Upper lobe of left lung (tissue), 6 donors: Measurements from ENCODE around the gene NAV2. TPM values are rescaled to one million over a fixed set of nuclear protein-coding genes. Genes with fewer than 3 reads are reported as not detected.

Experiments
- ATAC-seq, 2 donors: fragments of 200-7000 bp; cut with Tn5 transposase; one replicate each; pipeline ENCODE4 v1.9.1; 2022; ENCODE audit warnings: mild to moderate bottlenecking in 2 of 2, moderate library complexity in 2 of 2; ENCODE audit not compliant: low FRiP score in 2 of 2
- DNase-seq, 2 donors: peaks; one replicate each; pipeline ENCODE4 v3.0.0-alpha.2; 2019 to 2020
- H3K27ac ChIP-seq, 4 donors: fragments of 200-600 bp; sonication (generic); one replicate each; pipeline ENCODE4 v1.5.1; 2016 to 2019
- H3K27me3 ChIP-seq, 4 donors: fragments of 200-600 bp; sonication (generic); one replicate each; pipeline ENCODE4 v1.5.1; 2017 to 2019
- H3K36me3 ChIP-seq, 4 donors: fragments of 200-600 bp; sonication (generic); one replicate each; pipeline ENCODE4 v1.5.1; 2016 to 2019
- H3K4me1 ChIP-seq, 4 donors: fragments of 200-600 bp; sonication (generic); one replicate each; pipeline ENCODE4 v1.5.1; 2018 to 2019
- H3K4me3 ChIP-seq, 4 donors: fragments of 200-600 bp; sonication (generic); one replicate each; pipeline ENCODE4 v1.5.1; 2017 to 2019; ENCODE audit warnings: mild to moderate bottlenecking in 2 of 4, moderate library complexity in 1 of 4
- H3K9me3 ChIP-seq, 4 donors: fragments of 200-600 bp; sonication (generic); one replicate each; pipeline ENCODE4 v1.5.1; 2018 to 2019
- CTCF ChIP-seq, 6 experiments: fragments of 450-650 bp in 4 of 6; fragments of 200-600 bp in 2 of 6; sonication (generic) in 2 of 6; IDR thresholded peaks; one replicate each; pipeline ENCODE4 v1.5.1; 2016 to 2019; ENCODE audit warnings: antibody characterized with exemption in 6 of 6
- EP300 ChIP-seq, 4 donors: sonication (generic); formaldehyde crosslinking; IDR thresholded peaks; one replicate each; pipeline ENCODE4 v1.5.1; 2017; ENCODE audit warnings: antibody characterized with exemption in 4 of 4, control low read depth in 2 of 4
- POLR2A ChIP-seq, 4 donors: fragments of 450-650 bp; IDR thresholded peaks; one replicate each; pipeline ENCODE4 v1.5.1; 2016 to 2017; ENCODE audit warnings: antibody characterized with exemption in 4 of 4, mild to moderate bottlenecking in 2 of 4
- POLR2AphosphoS5 ChIP-seq, 2 donors: sonication (generic); formaldehyde crosslinking; IDR thresholded peaks; one replicate each; pipeline ENCODE4 v1.5.1; 2017; ENCODE audit warnings: antibody characterized with exemption in 2 of 2
- WGBS, 2 donors: methylation state at CpG; one replicate each; pipeline ENCODE4 v1.1.5; 2017 to 2018; 5-methylcytosine and 5-hydroxymethylcytosine counted together
- total RNA-seq, 6 donors: library from RNA; depleted of rRNA in 4 of 6; stranded (reverse); fragments of >200 nt in 4 of 6; gene quantifications; one replicate each; pipeline versions ENCODE4 v1.1.0 to v1.2.1, GENCODE V29; 2016 to 2021
- donor health status: DM: no; HTN: no; CAD: no; lungs with moderate emphysema.
- donor health status: DM: no; HTN: yes; CAD: no; lungs with severe emphysema.

Gene NAV2
- total RNA-seq, 6 donors from 2014 or later: 40.5 to 61.4 (median 52.3) TPM

GRCh38 chr11:19808076-19808911, 95.7 kb downstream of the NAV2 start:
- ATAC-seq (no peak), DNase-seq (no peak)
- H3K27ac ChIP-seq: no peak overlapping the region
- H3K9me3 ChIP-seq: no peaks in the 10 kb centered on the region
- TF ChIP-seq EP300 (IDR thresholded peaks at IDR 0.05) (no peak), CTCF (IDR thresholded peaks at IDR 0.05) (no peak), POLR2AphosphoS5 (IDR thresholded peaks at IDR 0.05) (no peak)
- H3K4me3 ChIP-seq: no peak overlapping the region
- no peaks in the 10 kb centered on the region for H3K27me3 ChIP-seq
- H3K36me3 ChIP-seq: no peaks in the 10 kb centered on the region
- H3K4me1 ChIP-seq: peaks cover 2 to 20% (median 9%) of the 10 kb centered on the region in 4 donors
- 94 to 95% methylated on average over 1 of the region's 1 CpG for WGBS, 2 donors

- Histone ChIP-seq H3K27me3 (no peaks in the 10 kb centered on the region), H3K36me3 (no peaks in the 10 kb centered on the region), H3K9me3 (no peaks in the 10 kb centered on the region), H3K4me3 (no peak overlapping the region), H3K27ac (no peak overlapping the region), H3K4me1 (peaks cover 0 to 13% (median 6%) of the 10 kb centered on the region in 4 donors)
- ATAC-seq (no peak), DNase-seq (no peak)
- no peak for TF ChIP-seq EP300 (IDR thresholded peaks at IDR 0.05)
- no peak for TF ChIP-seq POLR2AphosphoS5 (IDR thresholded peaks at IDR 0.05)
- TF ChIP-seq CTCF (IDR thresholded peaks at IDR 0.05): no peak
- no peak for TF ChIP-seq POLR2A (IDR thresholded peaks at IDR 0.05)
- WGBS, 2 donors: 79 to 82% methylated on average over 4 of the region's 4 CpGs
Observed at GRCh38 chr11:19810852-19811251, 98.2 kb downstream of the NAV2 start.

DNA sequence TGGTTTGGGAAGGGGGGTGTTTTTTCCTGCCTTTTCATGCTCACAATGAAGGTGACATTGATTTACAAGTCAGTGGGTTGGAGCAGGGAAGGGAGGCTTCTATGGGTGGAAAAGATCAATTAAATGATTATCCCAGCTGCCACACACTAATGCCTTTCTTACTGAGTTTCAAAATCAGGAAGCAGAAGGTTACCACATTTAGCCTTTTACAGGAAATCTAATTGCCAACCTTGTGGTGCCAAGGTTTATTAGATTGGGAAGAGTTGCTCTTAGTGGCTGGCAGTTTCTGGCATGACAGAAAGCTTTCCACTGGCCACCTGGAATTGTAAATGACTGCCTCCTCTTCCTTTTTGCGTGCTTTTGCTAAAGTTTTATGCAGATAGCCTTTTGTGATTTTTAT, 98.7 kb downstream of the NAV2 start:
- Histone ChIP-seq H3K4me3 (no peak overlapping the region), H3K27me3 (no peaks in the 10 kb centered on the region), H3K4me1 (peaks cover 0 to 17% (median 10%) of the 10 kb centered on the region in 4 donors), H3K36me3 (no peaks in the 10 kb centered on the region), H3K9me3 (no peaks in the 10 kb centered on the region), H3K27ac (no peak overlapping the region)
- TF ChIP-seq POLR2A (IDR thresholded peaks at IDR 0.05): no peak
- TF ChIP-seq CTCF (IDR thresholded peaks at IDR 0.05): no peak
- no peak for TF ChIP-seq EP300 (IDR thresholded peaks at IDR 0.05)
- no peak for TF ChIP-seq POLR2AphosphoS5 (IDR thresholded peaks at IDR 0.05)
- DNase-seq: no peak
- 70 to 81% methylated on average over 1 of the region's 1 CpG for WGBS, 2 donors
- no peak for ATAC-seq

DNA sequence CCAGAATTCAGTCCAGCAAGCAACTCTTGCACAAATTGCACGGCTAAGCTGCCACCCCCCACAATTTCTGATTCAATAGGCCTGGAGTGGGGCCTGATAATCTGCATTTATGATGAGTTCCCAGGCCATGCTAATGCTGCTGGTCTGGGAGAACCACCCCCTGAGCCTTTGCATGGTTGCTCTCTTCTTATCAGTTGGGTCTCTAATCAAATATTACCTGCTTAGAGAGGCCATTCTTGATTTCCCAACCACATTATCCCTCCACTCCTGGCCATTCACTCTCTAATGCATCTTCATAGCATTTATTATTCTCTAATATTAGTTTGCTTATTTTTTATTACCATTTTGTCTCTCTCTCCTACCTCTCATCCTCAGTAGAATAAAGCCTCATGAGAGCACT, 99.5 kb downstream of the NAV2 start:
- ATAC-seq (no peak), DNase-seq (no peak)
- H3K27me3 ChIP-seq: no peaks in the 10 kb centered on the region
- TF ChIP-seq POLR2A (IDR thresholded peaks at IDR 0.05) (no peak), CTCF (IDR thresholded peaks at IDR 0.05) (no peak), EP300 (IDR thresholded peaks at IDR 0.05) (no peak), POLR2AphosphoS5 (IDR thresholded peaks at IDR 0.05) (no peak)
- H3K4me1 ChIP-seq: peaks cover 0 to 23% (median 14%) of the 10 kb centered on the region in 4 donors
- H3K36me3 ChIP-seq: no peaks in the 10 kb centered on the region
- no peaks in the 10 kb centered on the region for H3K9me3 ChIP-seq
- 83 to 90% methylated on average over 1 of the region's 1 CpG for WGBS, 2 donors
- H3K27ac ChIP-seq: no peak overlapping the region
- H3K4me3 ChIP-seq: no peak overlapping the region

DNA sequence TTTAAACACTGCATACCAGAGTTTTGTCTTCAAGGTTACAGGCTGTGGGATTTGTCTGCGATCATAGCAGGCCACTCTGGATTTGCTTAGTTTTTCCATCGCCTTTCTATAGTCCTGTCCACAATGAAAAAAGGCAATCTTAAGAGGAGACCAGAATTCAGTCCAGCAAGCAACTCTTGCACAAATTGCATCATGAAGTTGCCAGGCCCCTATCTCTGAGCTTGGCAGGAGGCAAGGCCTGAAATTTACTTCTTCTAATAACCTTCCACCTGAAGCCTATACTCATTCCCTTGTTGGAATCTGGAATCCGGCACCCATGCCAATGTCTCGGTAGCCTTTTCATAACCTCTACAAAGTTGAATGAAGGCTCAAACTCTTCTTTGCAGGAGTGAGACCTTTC, 100.1 kb downstream of the NAV2 start:
- Histone ChIP-seq H3K9me3 (no peaks in the 10 kb centered on the region), H3K4me3 (no peak overlapping the region), H3K4me1 (peaks cover 0 to 26% (median 15%) of the 10 kb centered on the region in 4 donors), H3K27me3 (no peaks in the 10 kb centered on the region), H3K36me3 (no peaks in the 10 kb centered on the region), H3K27ac (no peak overlapping the region)
- TF ChIP-seq EP300 (IDR thresholded peaks at IDR 0.05): no peak
- no peak for TF ChIP-seq POLR2AphosphoS5 (IDR thresholded peaks at IDR 0.05)
- ATAC-seq (no peak), DNase-seq (no peak)
- 93 to 98% methylated on average over 4 of the region's 4 CpGs for WGBS, 2 donors
